Spinal cord (tissue), 10 donors: ENCODE results near the gene BTG1. TPM values are rescaled to one million over a fixed set of nuclear protein-coding genes. Genes with fewer than 3 reads are reported as not detected.

Experiments used
- DNase-seq, 6 donors: peaks; one replicate each; pipeline versions ENCODE4 v3.0.0 to v3.0.0-alpha.2; 2013 to 2015; ENCODE audit warnings: low spot score in 6 of 6, low read depth in 4 of 6
- H3K27ac ChIP-seq: one replicate; pipeline ENCODE4 v1.5.1; 2013; ENCODE audit warnings: low read depth, low read length, control low read depth
- H3K27me3 ChIP-seq: one replicate; pipeline ENCODE4 v1.6.1; 2013; ENCODE audit warnings: low read length; ENCODE audit not compliant: control insufficient read depth, insufficient read depth
- H3K36me3 ChIP-seq: one replicate; pipeline ENCODE4 v1.6.1; 2013; ENCODE audit warnings: low read length; ENCODE audit not compliant: control insufficient read depth, insufficient read depth
- H3K4me1 ChIP-seq: one replicate; pipeline ENCODE4 v1.6.1; 2013; ENCODE audit warnings: low read length; ENCODE audit not compliant: control insufficient read depth, insufficient read depth
- H3K4me3 ChIP-seq: one replicate; pipeline ENCODE4 v1.5.1; 2013; ENCODE audit warnings: low read depth, low read length, control low read depth
- H3K9me3 ChIP-seq: one replicate; pipeline ENCODE4 v1.6.1; 2013; ENCODE audit warnings: low read length; ENCODE audit not compliant: control insufficient read depth, insufficient read depth
- WGBS: methylation state at CpG from one replicate; pipeline ENCODE4 v1.1.5; 2013; ENCODE audit warnings: missing lambda C conversion rate; ENCODE audit not compliant: insufficient coverage; 5-methylcytosine and 5-hydroxymethylcytosine counted together
- polyA plus RNA-seq, 2 donors: library from polyadenylated mRNA; unstranded; fragments of 120-200 nt; gene quantifications; one replicate each; pipeline ENCODE4 v1.2.1, GENCODE V29; 2013; ENCODE audit not compliant: insufficient read length in 2 of 2
- total RNA-seq, 2 donors: library from RNA; depleted of rRNA in 1 of 2; stranded (reverse); fragments of 120-200 nt in 1 of 2; fragments of >200 nt in 1 of 2; gene quantifications; one replicate each; pipeline versions ENCODE4 v1.2.3 to v1.2.4, GENCODE V29; 2013 to 2014
- donor health status: healthy.

The BTG1 gene
- total and polyA plus RNA-seq, 4 donors, result 15.5 to 65.9 (median 42.8) TPM

- H3K27ac ChIP-seq, result no peak overlapping the region
- no peaks in the 10 kb centered on the region for H3K4me1 ChIP-seq
- no peak for DNase-seq
- no peaks in the 10 kb centered on the region for H3K27me3 ChIP-seq
- H3K36me3 ChIP-seq, result no peaks in the 10 kb centered on the region
- H3K9me3 ChIP-seq, result peaks cover 3% of the 10 kb centered on the region
- no peak overlapping the region for H3K4me3 ChIP-seq
- WGBS, result 100% methylated on average over 1 of the region's 2 CpGs
Measured at GRCh38 chr12:92183575-92183974, 37.9 kb upstream of the BTG1 start.

- no peak for DNase-seq
- H3K4me3 ChIP-seq, result no peak overlapping the region
- H3K9me3 ChIP-seq, result no peaks in the 10 kb centered on the region
- H3K4me1 ChIP-seq, result no peaks in the 10 kb centered on the region
- WGBS, result no CpG with 5 or more reads among the region's 1 CpG
- H3K36me3 ChIP-seq, result no peaks in the 10 kb centered on the region
- no peak overlapping the region for H3K27ac ChIP-seq
- no peaks in the 10 kb centered on the region for H3K27me3 ChIP-seq
Measured at GRCh38 chr12:92178340-92178739, 32.7 kb upstream of the BTG1 start.

- no peak for DNase-seq
- 100% methylated on average over 6 of the region's 10 CpGs for WGBS
- H3K27ac ChIP-seq, result no peak overlapping the region
- no peaks in the 10 kb centered on the region for H3K4me1 ChIP-seq
- H3K4me3 ChIP-seq, result no peak overlapping the region
- H3K36me3 ChIP-seq, result no peaks in the 10 kb centered on the region
- H3K9me3 ChIP-seq, result no peaks in the 10 kb centered on the region
- no peaks in the 10 kb centered on the region for H3K27me3 ChIP-seq
Measured at GRCh38 chr12:92176646-92177045, 31.0 kb upstream of the BTG1 start.

DNA sequence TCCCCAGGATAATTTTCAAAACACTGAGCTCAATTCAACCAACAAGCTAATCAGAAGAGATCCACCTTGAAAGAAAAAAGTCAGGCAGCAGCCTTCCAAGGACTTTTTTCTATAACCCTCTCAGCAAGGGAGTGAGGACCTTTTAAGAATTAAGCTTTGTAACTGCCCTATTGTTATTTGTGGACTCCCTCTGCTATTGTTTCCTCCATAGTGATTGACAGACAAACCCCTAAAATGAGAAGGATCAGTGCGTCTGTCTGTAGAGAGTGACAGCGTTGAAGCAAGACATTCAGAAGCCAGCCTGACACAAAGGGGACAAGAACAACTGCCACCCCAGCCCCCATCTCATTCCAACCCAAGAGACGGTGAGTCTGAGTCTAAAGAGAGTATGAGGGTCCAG lies 30.3 kb upstream of the BTG1 start:
- no peak for DNase-seq
- H3K36me3 ChIP-seq, result no peaks in the 10 kb centered on the region
- no peaks in the 10 kb centered on the region for H3K27me3 ChIP-seq
- no CpG with 5 or more reads among the region's 3 CpGs for WGBS
- H3K9me3 ChIP-seq, result no peaks in the 10 kb centered on the region
- no peak overlapping the region for H3K4me3 ChIP-seq
- no peaks in the 10 kb centered on the region for H3K4me1 ChIP-seq
- no peak overlapping the region for H3K27ac ChIP-seq

GRCh38 chr12:92170050-92170449 lies 24.4 kb upstream of the BTG1 start:
- no peak overlapping the region for H3K27ac ChIP-seq
- H3K27me3 ChIP-seq, result no peaks in the 10 kb centered on the region
- no peaks in the 10 kb centered on the region for H3K4me1 ChIP-seq
- H3K36me3 ChIP-seq, result no peaks in the 10 kb centered on the region
- no peak for DNase-seq
- H3K4me3 ChIP-seq, result no peak overlapping the region
- H3K9me3 ChIP-seq, result no peaks in the 10 kb centered on the region

DNA sequence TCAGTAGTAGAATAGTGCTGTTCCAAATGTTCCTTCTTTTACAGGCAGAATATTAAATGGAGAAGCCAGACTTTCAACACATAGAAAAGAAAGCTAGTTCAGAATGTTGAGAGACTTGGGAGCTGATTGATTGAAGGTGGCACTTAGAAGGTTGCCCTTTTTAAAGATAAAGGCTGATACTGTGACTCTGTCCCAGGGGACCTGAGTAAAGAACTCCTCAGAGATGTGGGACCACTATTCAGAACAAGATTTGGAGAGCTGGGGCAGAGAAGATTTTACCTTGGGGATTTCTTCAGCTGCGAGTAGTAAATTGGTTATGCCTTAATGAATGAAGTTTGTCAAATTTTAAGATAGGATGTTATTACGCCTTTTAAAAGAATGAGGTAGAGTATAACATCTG lies 21.4 kb upstream of the BTG1 start:
- DNase-seq, result no peak
- WGBS, result 100% methylated on average over 1 of the region's 2 CpGs
- no peaks in the 10 kb centered on the region for H3K36me3 ChIP-seq

DNA sequence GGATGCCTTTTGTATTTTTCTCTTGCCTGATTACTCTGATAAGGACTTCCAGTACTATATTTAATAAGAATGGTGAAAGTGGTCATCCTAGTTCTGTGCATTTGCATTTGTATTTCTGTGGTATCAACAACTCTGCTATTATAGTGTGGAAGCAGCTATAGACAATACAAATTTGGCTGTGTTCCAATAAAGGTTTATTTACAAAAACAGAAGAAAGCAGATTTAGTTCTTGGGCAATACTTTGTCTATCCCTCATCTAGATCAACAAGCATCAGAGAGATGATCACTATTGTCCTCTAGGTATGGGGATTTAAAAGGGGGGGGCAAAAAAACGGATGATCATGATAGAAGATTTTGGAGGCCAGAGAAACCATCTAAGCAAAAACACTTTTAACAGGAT lies 19.1 kb upstream of the BTG1 start:
- Histone ChIP-seq H3K4me3 (no peak overlapping the region), H3K27ac (no peak overlapping the region), H3K27me3 (no peaks in the 10 kb centered on the region), H3K9me3 (no peaks in the 10 kb centered on the region), H3K36me3 (no peaks in the 10 kb centered on the region), H3K4me1 (no peaks in the 10 kb centered on the region)
- no CpG with 5 or more reads among the region's 1 CpG for WGBS
- DNase-seq, result no peak

More for the DNA sequence above, 21.4 kb upstream of the BTG1 start:
- H3K4me1 ChIP-seq, result no peaks in the 10 kb centered on the region
- H3K27me3 ChIP-seq, result no peaks in the 10 kb centered on the region
- H3K9me3 ChIP-seq, result no peaks in the 10 kb centered on the region
- no peak overlapping the region for H3K4me3 ChIP-seq
- H3K27ac ChIP-seq, result no peak overlapping the region

DNA sequence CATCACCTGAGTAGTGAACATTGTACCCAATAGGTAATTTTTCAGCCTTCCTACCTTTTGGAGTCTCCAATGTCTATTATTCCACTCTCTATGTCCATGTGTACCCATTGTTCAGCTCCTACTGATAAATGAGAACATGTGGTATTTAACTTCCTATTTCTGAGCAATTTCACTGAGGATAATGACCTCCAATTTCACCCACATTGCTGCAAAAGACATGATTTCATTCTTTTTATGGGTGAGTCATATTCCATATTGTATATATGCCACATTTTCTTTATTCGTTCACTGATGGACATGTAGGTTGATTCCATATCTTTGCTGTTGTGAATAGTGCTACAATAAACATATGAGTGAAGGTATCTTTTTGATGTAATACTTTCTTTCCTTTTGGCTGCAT lies 16.4 kb upstream of the BTG1 start:
- H3K36me3 ChIP-seq, result no peaks in the 10 kb centered on the region
- H3K4me1 ChIP-seq, result no peaks in the 10 kb centered on the region
- DNase-seq, result no peak
- no peak overlapping the region for H3K4me3 ChIP-seq
- no CpG with 5 or more reads among the region's 1 CpG for WGBS
- no peaks in the 10 kb centered on the region for H3K9me3 ChIP-seq
- no peak overlapping the region for H3K27ac ChIP-seq
- no peaks in the 10 kb centered on the region for H3K27me3 ChIP-seq

DNA sequence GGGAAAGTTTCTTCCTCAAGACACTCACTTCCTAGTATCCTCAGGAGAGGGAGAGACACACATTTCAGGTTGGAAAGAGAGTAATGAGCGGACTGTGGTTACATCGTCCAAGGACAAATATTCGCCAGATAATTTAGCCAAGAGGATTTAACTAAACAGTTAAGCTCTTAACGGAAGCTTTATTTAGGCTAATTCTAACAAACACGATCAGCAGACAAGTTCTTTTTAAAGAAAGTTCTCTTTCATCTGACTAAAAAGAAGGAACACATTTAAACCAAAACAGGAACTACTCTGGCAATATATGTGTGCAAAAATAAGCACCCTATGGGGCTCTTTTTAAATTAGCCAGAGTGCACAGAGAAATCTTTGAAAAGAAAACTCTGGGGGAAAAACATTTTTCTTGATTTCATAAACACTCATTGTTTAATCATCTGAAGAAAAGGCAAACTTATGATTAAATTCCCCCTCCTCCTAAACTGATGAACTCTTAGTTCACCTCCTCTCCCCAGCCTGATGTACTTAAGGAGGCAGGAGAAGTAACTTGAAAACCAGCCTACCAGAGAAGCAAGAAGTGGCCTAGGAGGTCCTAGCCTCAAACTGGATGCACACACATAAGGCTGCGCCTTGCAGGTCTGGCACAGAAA lies 13.3 kb upstream of the BTG1 start:
- no peak overlapping the region for H3K27ac ChIP-seq
- H3K27me3 ChIP-seq, result no peaks in the 10 kb centered on the region
- H3K4me3 ChIP-seq, result no peak overlapping the region
- WGBS, result no CpG with 5 or more reads among the region's 6 CpGs
- H3K9me3 ChIP-seq, result no peaks in the 10 kb centered on the region
- no peaks in the 10 kb centered on the region for H3K4me1 ChIP-seq
- DNase-seq, result no peak
- H3K36me3 ChIP-seq, result no peaks in the 10 kb centered on the region

DNA sequence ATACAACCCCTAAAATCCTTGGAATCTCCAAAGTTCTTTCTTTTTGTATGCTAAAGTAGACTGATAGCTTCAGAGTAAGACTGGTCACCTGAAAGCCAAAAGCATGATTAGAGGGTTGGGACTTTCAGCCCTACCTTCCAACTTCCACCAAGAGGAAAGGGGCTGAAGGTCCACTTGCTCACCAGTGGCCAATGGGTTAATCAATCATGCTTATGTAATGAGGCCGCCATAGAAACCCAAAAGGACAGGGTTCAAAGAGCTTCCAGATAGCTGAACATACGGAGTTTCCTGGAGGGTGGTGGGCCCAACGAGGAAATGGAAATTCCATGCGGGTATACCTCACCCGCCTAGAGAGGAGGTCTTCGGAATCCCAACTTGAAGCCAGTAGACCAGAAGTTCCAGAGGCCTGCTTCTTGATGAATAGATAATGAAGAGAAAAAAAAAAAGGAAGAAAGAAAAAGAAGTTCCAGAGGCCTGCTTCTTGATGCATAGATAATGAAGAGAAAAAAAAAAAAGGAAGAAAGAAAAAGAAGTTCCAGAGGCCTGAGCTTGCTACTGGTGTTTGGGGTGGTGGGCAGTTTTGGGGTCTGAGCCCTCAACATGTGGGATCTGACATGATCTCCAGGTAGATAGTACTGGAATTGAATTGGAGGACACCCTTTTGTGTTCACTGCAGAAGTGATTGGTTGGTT lies 11.2 kb upstream of the BTG1 start:
- no peak for DNase-seq
- no peaks in the 10 kb centered on the region for H3K27me3 ChIP-seq
- no peak overlapping the region for H3K27ac ChIP-seq
- no peak overlapping the region for H3K4me3 ChIP-seq
- no peaks in the 10 kb centered on the region for H3K36me3 ChIP-seq
- H3K9me3 ChIP-seq, result no peaks in the 10 kb centered on the region
- no peaks in the 10 kb centered on the region for H3K4me1 ChIP-seq
- WGBS, result 96% methylated on average over 6 of the region's 6 CpGs
